Stimulated activated CD4-positive, alpha-beta T cell treated with anti-CD3 and anti-CD28 coated beads, Interleukin-2, amount 100 ng/mL, for 24 hours (primary cell): Measurements from ENCODE around the gene ACOX2.
"Not testable (repeated sequence)": the region's sequence is repeated elsewhere in the genome, so short reads cannot be mapped to it uniquely, and the experiment has no call there.

Experiments used
- DNase-seq, 2 donors: peaks; one replicate each; pipeline ENCODE4 v3.0.0-alpha.2; 2020

The ACOX2 gene

GRCh38 chr3:58534592-58535494 lies 2.1 kb downstream of the ACOX2 start:
- DNase-seq, result no peak

GRCh38 chr3:58532794-58533220 lies 4.2 kb downstream of the ACOX2 start:
- DNase-seq, result peak; percentile 81 to 86

- no peak for DNase-seq
Observed at GRCh38 chr3:58531956-58532355, 5.0 kb downstream of the ACOX2 start.

GRCh38 chr3:58531555-58531954 lies 5.4 kb downstream of the ACOX2 start:
- no peak for DNase-seq

- DNase-seq, result no peak
Observed at GRCh38 chr3:58530354-58530865, 6.6 kb downstream of the ACOX2 start.

- DNase-seq, result no peak
Observed at GRCh38 chr3:58529516-58530353, 7.3 kb downstream of the ACOX2 start.

- DNase-seq, result no peak
Observed at GRCh38 chr3:58528629-58529028, 8.4 kb downstream of the ACOX2 start.

- DNase-seq, result not testable (repeated sequence)
Observed at GRCh38 chr3:58527440-58527839, 9.6 kb downstream of the ACOX2 start.

GRCh38 chr3:58526515-58526957 lies 10.5 kb downstream of the ACOX2 start:
- no peak for DNase-seq

- no peak for DNase-seq
Observed at GRCh38 chr3:58524326-58524888, 12.6 kb downstream of the ACOX2 start.

- no peak for DNase-seq
Observed at GRCh38 chr3:58522759-58523425, 14.1 kb downstream of the ACOX2 start.

- DNase-seq, result no peak
Observed at GRCh38 chr3:58521917-58522631, 14.9 kb downstream of the ACOX2 start.

GRCh38 chr3:58521336-58521670 lies 15.7 kb downstream of the ACOX2 start:
- no peak for DNase-seq

- DNase-seq, result no peak
Observed at GRCh38 chr3:58520403-58521335, 16.3 kb downstream of the ACOX2 start.

- no peak for DNase-seq
Observed at GRCh38 chr3:58519668-58520402, 17.2 kb downstream of the ACOX2 start.

- no peak for DNase-seq
Observed at GRCh38 chr3:58518291-58518789, 18.6 kb downstream of the ACOX2 start.

GRCh38 chr3:58514405-58514804 lies 22.6 kb downstream of the ACOX2 start:
- DNase-seq, result no peak

- no peak for DNase-seq
Observed at GRCh38 chr3:58508437-58508836, 28.6 kb downstream of the ACOX2 start.

- DNase-seq, result no peak
Observed at GRCh38 chr3:58507356-58508078, 29.5 kb downstream of the ACOX2 start.
